Central memory CD8-positive, alpha-beta T cell (primary cell): Measurements from ENCODE around the gene EIF3D.

Experiments used
- ATAC-seq: fragments of 150-1000 bp; cut with Tn5 transposase; replicated peaks from 2 replicates; pipeline ENCODE4 v1.10.0; 2022; ENCODE audit warnings: mild to moderate bottlenecking, moderate FRiP score, moderate number of reproducible peaks; ENCODE audit not compliant: poor library complexity, severe bottlenecking; ENCODE audit errors: extremely low read depth
- DNase-seq, 2 donors: peaks; one replicate each; pipeline ENCODE4 v3.0.0; 2021; ENCODE audit warnings: low spot score in 2 of 2
- H3K27ac Mint-ChIP-seq: one replicate; pipeline ENCODE4 v1.8.0; 2022; ENCODE audit warnings: low read depth, mild to moderate bottlenecking, moderate library complexity, mixed read lengths
- H3K27me3 Mint-ChIP-seq: one replicate; pipeline ENCODE4 v1.8.0; 2022; ENCODE audit warnings: mixed read lengths
- H3K36me3 Mint-ChIP-seq: one replicate; pipeline ENCODE4 v1.8.0; 2022; ENCODE audit warnings: mild to moderate bottlenecking, moderate library complexity, mixed read lengths; ENCODE audit not compliant: insufficient read depth
- H3K4me1 Mint-ChIP-seq: one replicate; pipeline ENCODE4 v1.8.0; 2022; ENCODE audit warnings: mixed read lengths
- H3K4me3 Mint-ChIP-seq: one replicate; pipeline ENCODE4 v1.8.0; 2022; ENCODE audit warnings: mild to moderate bottlenecking, moderate library complexity, mixed read lengths
- H3K9me3 Mint-ChIP-seq: one replicate; pipeline ENCODE4 v1.8.0; 2022; ENCODE audit warnings: mixed read lengths

EIF3D gene

GRCh38 chr22:36563898-36564297 is 34.9 kb upstream of the EIF3D start:
- Mint-ChIP-seq H3K9me3 (no peaks in the 10 kb centered on the region), H3K27ac (no peak overlapping the region), H3K27me3 (peaks cover 81% of the 10 kb centered on the region), H3K36me3 (no peaks in the 10 kb centered on the region), H3K4me3 (no peak overlapping the region), H3K4me1 (no peaks in the 10 kb centered on the region)
- DNase-seq (no peak), ATAC-seq (no peak)

- H3K4me1 Mint-ChIP-seq, result no peaks in the 10 kb centered on the region
- no peaks in the 10 kb centered on the region for H3K36me3 Mint-ChIP-seq
- H3K4me3 Mint-ChIP-seq, result no peak overlapping the region
- H3K9me3 Mint-ChIP-seq, result no peaks in the 10 kb centered on the region
- DNase-seq, result no peak
- H3K27ac Mint-ChIP-seq, result no peak overlapping the region
- ATAC-seq, result no peak
- peaks cover 76% of the 10 kb centered on the region for H3K27me3 Mint-ChIP-seq
Measured at GRCh38 chr22:36563444-36563843, 34.5 kb upstream of the EIF3D start.

- DNase-seq (no peak), ATAC-seq (no peak)
- H3K9me3 Mint-ChIP-seq, result no peaks in the 10 kb centered on the region
- peaks cover 72% of the 10 kb centered on the region for H3K27me3 Mint-ChIP-seq
- H3K36me3 Mint-ChIP-seq, result no peaks in the 10 kb centered on the region
- H3K4me3 Mint-ChIP-seq, result no peak overlapping the region
- H3K4me1 Mint-ChIP-seq, result no peaks in the 10 kb centered on the region
- no peak overlapping the region for H3K27ac Mint-ChIP-seq
Measured at GRCh38 chr22:36563001-36563400, 34.0 kb upstream of the EIF3D start.

DNA sequence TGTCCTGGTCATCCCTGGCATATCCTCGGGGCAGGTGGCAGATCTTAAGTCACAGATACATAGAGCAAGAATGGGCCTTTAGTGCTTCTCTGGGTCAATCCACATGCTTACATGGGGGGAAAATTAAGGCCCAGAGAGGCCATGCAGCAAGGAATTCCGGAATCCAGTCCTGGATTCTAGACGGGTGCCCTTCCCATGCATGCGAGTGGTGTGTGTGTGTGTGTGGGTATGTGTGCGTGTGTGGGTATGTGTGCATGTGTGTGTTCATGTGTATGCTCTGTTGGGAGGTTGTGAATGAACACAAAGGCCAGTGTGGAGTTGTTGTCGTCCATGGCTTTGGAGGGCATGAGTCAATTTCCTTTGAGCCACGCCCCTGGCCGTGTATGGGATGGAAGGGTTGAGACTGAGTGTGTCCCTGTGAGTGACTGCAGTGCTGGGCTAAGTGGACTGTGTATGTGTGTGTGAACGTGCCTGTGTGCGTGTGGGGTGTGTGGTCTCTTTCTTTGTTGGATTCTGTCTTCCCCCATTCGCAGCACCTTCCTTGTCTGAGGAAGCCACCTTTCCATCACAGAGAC is 33.4 kb upstream of the EIF3D start:
- peaks cover 70% of the 10 kb centered on the region for H3K27me3 Mint-ChIP-seq
- H3K4me3 Mint-ChIP-seq, result no peak overlapping the region
- no peaks in the 10 kb centered on the region for H3K4me1 Mint-ChIP-seq
- ATAC-seq (no peak), DNase-seq (no peak)
- no peaks in the 10 kb centered on the region for H3K9me3 Mint-ChIP-seq
- H3K27ac Mint-ChIP-seq, result no peak overlapping the region
- H3K36me3 Mint-ChIP-seq, result no peaks in the 10 kb centered on the region

- H3K36me3 Mint-ChIP-seq, result no peaks in the 10 kb centered on the region
- no peak for ATAC-seq
- peaks cover 70% of the 10 kb centered on the region for H3K27me3 Mint-ChIP-seq
Measured at GRCh38 chr22:36561291-36561811, 32.4 kb upstream of the EIF3D start.

DNA sequence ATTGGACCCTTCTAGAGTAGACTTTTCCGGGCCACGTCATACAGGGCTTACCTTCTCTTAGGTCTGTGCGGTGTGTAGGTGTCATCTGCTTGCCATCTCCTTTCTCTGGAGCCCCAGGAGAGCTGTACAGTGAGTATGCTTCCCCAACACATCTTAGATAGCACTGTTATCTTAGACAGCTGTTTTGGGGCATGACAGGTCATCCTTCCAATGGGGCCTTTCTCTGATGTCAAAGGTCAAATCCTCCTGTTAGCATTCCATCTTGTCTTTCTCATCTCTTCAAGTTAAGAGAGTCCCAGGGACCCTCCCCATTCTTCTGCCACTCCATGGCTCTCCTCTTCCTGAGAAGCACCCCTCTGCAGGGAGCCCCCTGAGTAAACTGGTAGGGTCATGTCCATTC is 31.0 kb upstream of the EIF3D start:
- no peaks in the 10 kb centered on the region for H3K4me1 Mint-ChIP-seq
- no peaks in the 10 kb centered on the region for H3K36me3 Mint-ChIP-seq
- no peaks in the 10 kb centered on the region for H3K9me3 Mint-ChIP-seq
- DNase-seq (no peak), ATAC-seq (no peak)
- peaks cover 72% of the 10 kb centered on the region for H3K27me3 Mint-ChIP-seq
- no peak overlapping the region for H3K4me3 Mint-ChIP-seq
- H3K27ac Mint-ChIP-seq, result no peak overlapping the region

More at GRCh38 chr22:36561291-36561811, 32.4 kb upstream of the EIF3D start:
- DNase-seq, result no peak
- Mint-ChIP-seq H3K4me3 (no peak overlapping the region), H3K27ac (no peak overlapping the region), H3K4me1 (no peaks in the 10 kb centered on the region), H3K9me3 (no peaks in the 10 kb centered on the region)

DNA sequence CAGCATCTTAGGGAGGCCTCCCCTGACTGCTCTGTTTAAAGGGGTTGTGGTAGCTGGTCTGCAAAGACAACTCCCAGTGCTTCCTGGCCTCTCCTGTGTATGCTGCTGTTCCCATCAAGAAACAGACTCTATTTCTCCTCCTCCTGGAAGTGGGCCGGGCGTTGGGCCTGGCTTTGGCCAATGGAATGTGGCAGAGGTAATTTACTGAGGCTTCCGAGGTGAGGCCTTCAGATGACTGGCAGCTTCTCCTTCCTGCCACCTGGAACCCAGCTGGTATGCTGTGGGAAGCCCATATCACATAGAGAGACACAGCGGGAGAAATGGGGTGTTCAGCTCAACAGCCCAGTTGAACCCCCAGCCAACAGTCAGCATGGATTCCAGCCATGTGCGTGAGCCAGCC is 25.1 kb upstream of the EIF3D start:
- ATAC-seq (no peak), DNase-seq (no peak)
- no peaks in the 10 kb centered on the region for H3K4me1 Mint-ChIP-seq
- H3K4me3 Mint-ChIP-seq, result no peak overlapping the region
- peaks cover 73% of the 10 kb centered on the region for H3K27me3 Mint-ChIP-seq
- H3K9me3 Mint-ChIP-seq, result no peaks in the 10 kb centered on the region
- no peak overlapping the region for H3K27ac Mint-ChIP-seq
- H3K36me3 Mint-ChIP-seq, result no peaks in the 10 kb centered on the region

DNA sequence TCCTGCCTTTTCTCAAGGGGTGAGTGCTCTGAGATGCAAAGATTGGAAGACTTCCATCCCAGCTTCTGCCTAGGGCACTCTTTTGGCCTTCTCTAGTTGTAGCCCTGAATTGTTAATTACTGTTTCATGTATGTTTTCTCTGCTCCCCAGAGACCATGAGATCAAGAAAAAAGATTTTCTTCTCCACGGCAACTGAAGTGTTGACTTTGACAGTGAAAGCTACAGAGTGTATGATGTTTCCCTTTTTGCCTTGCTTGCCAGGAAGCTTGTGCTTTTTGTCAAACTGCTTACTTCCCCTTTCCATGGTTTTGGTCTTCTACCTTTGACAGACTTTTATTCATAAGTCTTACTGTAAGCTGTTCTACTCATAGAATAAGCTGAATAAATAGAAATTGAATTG is 23.3 kb upstream of the EIF3D start:
- Mint-ChIP-seq H3K4me1 (no peaks in the 10 kb centered on the region), H3K36me3 (no peaks in the 10 kb centered on the region), H3K27ac (no peak overlapping the region), H3K27me3 (peaks cover 85% of the 10 kb centered on the region), H3K4me3 (no peak overlapping the region), H3K9me3 (no peaks in the 10 kb centered on the region)
- no peak for ATAC-seq
- no peak for DNase-seq

DNA sequence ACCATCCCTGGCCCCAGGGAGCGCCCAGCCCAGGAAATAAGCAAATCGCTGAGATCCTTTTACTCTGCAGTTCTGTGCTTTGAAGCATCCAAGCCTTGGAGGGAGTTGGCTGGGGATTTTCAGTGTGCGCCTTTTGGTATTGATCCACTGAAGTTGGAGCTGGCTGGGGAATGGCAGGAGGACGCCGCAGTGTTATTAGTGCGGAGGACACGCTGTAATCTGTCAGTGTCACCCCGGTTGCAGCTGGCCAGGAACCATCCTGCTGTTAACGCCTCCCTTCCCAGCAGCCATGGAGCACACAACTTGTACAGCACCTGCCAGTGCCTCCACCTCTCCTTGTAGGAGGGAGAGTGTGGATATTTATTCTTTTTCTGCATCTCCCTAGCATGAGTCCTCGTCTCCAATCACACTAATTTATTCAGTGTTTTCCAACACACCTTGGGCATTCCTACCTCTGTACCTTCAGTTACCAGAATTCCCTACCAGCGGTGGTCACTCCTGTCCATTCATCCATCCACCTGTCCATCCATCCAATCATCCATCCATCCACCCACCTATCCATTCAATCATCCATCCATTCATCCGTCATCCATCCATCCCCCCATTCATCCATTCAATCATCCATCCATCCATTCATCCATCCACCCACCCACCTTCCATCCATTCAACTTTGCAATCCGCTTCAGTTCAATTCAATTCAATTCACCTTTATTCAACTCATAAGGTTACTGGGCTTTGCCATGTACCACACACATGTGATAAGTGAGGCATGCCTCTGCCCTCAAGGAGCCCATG is 21.9 kb upstream of the EIF3D start:
- Mint-ChIP-seq H3K9me3 (no peaks in the 10 kb centered on the region), H3K27ac (no peak overlapping the region), H3K4me3 (no peak overlapping the region), H3K27me3 (peaks cover 85% of the 10 kb centered on the region), H3K4me1 (no peaks in the 10 kb centered on the region), H3K36me3 (no peaks in the 10 kb centered on the region)
- DNase-seq, result no peak
- no peak for ATAC-seq

GRCh38 chr22:36549033-36549432 is 20.1 kb upstream of the EIF3D start:
- H3K27ac Mint-ChIP-seq, result no peak overlapping the region
- H3K27me3 Mint-ChIP-seq, result peaks cover 75% of the 10 kb centered on the region

DNA sequence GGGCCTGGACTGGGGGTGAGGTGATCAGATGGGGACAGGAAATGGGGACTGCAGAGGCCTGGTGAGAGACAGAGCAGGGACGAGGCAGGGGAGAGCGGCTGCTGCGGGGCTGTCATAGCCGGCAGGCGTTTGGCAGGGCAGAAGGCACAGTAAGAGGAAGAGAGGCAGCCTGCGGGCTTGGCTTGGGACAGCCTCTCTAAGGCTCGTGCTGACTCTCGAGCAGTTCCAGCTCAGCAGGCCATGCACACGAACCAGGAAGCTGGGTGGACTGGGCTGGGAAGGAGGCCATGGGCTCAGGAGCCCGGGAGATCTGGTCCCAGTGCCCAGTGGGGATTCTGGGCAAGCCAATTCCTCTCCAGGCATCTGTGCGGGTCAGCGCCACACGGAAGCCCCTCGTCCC is 19.6 kb upstream of the EIF3D start:
- no peaks in the 10 kb centered on the region for H3K4me1 Mint-ChIP-seq
- peaks cover 71% of the 10 kb centered on the region for H3K27me3 Mint-ChIP-seq
- no peak overlapping the region for H3K27ac Mint-ChIP-seq
- no peak overlapping the region for H3K4me3 Mint-ChIP-seq
- DNase-seq, result no peak
- no peaks in the 10 kb centered on the region for H3K36me3 Mint-ChIP-seq
- H3K9me3 Mint-ChIP-seq, result no peaks in the 10 kb centered on the region
- no peak for ATAC-seq

More at GRCh38 chr22:36549033-36549432, 20.1 kb upstream of the EIF3D start:
- H3K4me1 Mint-ChIP-seq, result no peaks in the 10 kb centered on the region
- H3K4me3 Mint-ChIP-seq, result no peak overlapping the region
- H3K36me3 Mint-ChIP-seq, result no peaks in the 10 kb centered on the region
- ATAC-seq, result no peak
- DNase-seq, result no peak
- H3K9me3 Mint-ChIP-seq, result no peaks in the 10 kb centered on the region

GRCh38 chr22:36546932-36547331 is 18.0 kb upstream of the EIF3D start:
- no peak overlapping the region for H3K4me3 Mint-ChIP-seq
- H3K27ac Mint-ChIP-seq, result no peak overlapping the region
- ATAC-seq, result no peak
- H3K4me1 Mint-ChIP-seq, result no peaks in the 10 kb centered on the region
- H3K27me3 Mint-ChIP-seq, result peaks cover 64% of the 10 kb centered on the region
- H3K9me3 Mint-ChIP-seq, result no peaks in the 10 kb centered on the region
- H3K36me3 Mint-ChIP-seq, result no peaks in the 10 kb centered on the region
- no peak for DNase-seq

- Mint-ChIP-seq H3K27me3 (peaks cover 57% of the 10 kb centered on the region), H3K36me3 (no peaks in the 10 kb centered on the region), H3K4me3 (no peak overlapping the region), H3K4me1 (no peaks in the 10 kb centered on the region), H3K27ac (no peak overlapping the region), H3K9me3 (no peaks in the 10 kb centered on the region)
- ATAC-seq, result no peak
- no peak for DNase-seq
Measured at GRCh38 chr22:36546092-36546804, 17.3 kb upstream of the EIF3D start.
